Measurements from ENCODE around the gene MB21D2. TPM values are rescaled to one million over a fixed set of nuclear protein-coding genes. Genes with fewer than 3 reads are reported as not detected.

MB21D2 gene
- total and polyA plus RNA-seq, 4 donors = 3.3 to 5.3 (median 4.2) TPM

Other genes starting within 250 kb of the MB21D2 start
- gene FGF12, start 190.3 kb downstream of the MB21D2 start, total RNA-seq = 1 to 10 TPM in 1 of 2 donors, under 1 TPM in 1; 0.91 to 1.2 TPM
- 1 to 10 TPM in 1 of 2 donors, under 1 TPM in 1; 0.05 to 1.0 TPM for gene FGF12, start 190.3 kb downstream of the MB21D2 start, polyA plus RNA-seq

Measured in aorta (tissue), 4 donors.